Ishikawa (cell line): ENCODE measurements around the gene P3H2.

ENCODE experiments used
- CEBPB ChIP-seq: IDR thresholded peaks from 2 replicates; pipeline ENCODE4 v1.6.1; 2012
- NFIC ChIP-seq: IDR thresholded peaks from 2 replicates; pipeline ENCODE4 v1.6.1; 2012
- RAD21 ChIP-seq: IDR thresholded peaks from 2 replicates; pipeline ENCODE4 v1.6.1; 2012; ENCODE audit warnings: low read depth
- TAF1 ChIP-seq: IDR thresholded peaks from 2 replicates; pipeline ENCODE4 v1.6.1; 2012; ENCODE audit warnings: low read depth, mild to moderate bottlenecking
- YY1 ChIP-seq: IDR thresholded peaks from 2 replicates; pipeline ENCODE4 v1.6.1; 2012; ENCODE audit warnings: low read depth
- TF ChIP-seq, protein P1 (sequence below): IDR thresholded peaks from 2 replicates; pipeline ENCODE4 v1.6.1; 2012
- TF ChIP-seq, protein P2 (sequence below): IDR thresholded peaks from 2 replicates; pipeline ENCODE4 v1.6.1; 2012; ENCODE audit warnings: low read depth, mild to moderate bottlenecking
- TF ChIP-seq, protein P3 (sequence below): IDR thresholded peaks from 2 replicates; pipeline ENCODE4 v1.6.1; 2012

DNA sequence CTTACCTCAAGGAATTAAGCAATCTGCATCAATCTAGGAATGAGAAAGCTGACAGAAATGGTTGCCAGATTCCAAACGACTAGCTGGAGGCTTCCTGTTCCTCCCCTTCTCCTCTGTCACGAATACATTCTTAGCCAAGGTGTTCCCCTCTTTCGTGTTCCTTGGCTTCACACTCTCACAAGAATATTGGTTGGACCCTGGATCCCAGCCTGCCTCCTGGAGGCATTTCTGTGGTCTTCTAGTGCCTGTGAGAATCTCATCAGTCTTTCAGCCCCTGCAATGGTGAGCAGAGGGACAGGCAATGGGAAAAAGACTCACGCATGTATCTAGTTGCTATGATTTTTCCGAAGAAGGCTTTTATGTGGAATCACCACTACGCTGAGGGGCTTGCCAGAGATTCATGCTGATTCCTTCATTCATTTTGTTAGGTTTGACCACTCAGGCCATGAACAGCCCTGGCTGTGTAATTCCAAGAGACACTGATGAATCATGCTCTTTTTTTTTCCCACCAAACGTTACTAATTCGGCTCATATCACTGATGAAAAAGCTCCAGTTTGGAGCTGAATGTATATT, 1.6 kb upstream of the P3H2 start:
- TF ChIP-seq TAF1 (no peak), RAD21 (no peak), YY1 (no peak), NFIC (no peak), CEBPB (no peak)
- TF ChIP-seq, protein P1, sequence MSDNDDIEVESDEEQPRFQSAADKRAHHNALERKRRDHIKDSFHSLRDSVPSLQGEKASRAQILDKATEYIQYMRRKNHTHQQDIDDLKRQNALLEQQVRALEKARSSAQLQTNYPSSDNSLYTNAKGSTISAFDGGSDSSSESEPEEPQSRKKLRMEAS: no peak
- TF ChIP-seq, protein P2, sequence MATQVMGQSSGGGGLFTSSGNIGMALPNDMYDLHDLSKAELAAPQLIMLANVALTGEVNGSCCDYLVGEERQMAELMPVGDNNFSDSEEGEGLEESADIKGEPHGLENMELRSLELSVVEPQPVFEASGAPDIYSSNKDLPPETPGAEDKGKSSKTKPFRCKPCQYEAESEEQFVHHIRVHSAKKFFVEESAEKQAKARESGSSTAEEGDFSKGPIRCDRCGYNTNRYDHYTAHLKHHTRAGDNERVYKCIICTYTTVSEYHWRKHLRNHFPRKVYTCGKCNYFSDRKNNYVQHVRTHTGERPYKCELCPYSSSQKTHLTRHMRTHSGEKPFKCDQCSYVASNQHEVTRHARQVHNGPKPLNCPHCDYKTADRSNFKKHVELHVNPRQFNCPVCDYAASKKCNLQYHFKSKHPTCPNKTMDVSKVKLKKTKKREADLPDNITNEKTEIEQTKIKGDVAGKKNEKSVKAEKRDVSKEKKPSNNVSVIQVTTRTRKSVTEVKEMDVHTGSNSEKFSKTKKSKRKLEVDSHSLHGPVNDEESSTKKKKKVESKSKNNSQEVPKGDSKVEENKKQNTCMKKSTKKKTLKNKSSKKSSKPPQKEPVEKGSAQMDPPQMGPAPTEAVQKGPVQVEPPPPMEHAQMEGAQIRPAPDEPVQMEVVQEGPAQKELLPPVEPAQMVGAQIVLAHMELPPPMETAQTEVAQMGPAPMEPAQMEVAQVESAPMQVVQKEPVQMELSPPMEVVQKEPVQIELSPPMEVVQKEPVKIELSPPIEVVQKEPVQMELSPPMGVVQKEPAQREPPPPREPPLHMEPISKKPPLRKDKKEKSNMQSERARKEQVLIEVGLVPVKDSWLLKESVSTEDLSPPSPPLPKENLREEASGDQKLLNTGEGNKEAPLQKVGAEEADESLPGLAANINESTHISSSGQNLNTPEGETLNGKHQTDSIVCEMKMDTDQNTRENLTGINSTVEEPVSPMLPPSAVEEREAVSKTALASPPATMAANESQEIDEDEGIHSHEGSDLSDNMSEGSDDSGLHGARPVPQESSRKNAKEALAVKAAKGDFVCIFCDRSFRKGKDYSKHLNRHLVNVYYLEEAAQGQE: no peak
- TF ChIP-seq, protein P3, sequence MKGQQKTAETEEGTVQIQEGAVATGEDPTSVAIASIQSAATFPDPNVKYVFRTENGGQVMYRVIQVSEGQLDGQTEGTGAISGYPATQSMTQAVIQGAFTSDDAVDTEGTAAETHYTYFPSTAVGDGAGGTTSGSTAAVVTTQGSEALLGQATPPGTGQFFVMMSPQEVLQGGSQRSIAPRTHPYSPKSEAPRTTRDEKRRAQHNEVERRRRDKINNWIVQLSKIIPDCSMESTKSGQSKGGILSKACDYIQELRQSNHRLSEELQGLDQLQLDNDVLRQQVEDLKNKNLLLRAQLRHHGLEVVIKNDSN: no peak
